SK-N-SH treated with all-trans-retinoic acid at 6 μM for 48 hours (cell line): Measurements from ENCODE around the gene TTC7B.
A peak's percentile ranks its signal among the peaks of the same experiment; 100 is the strongest.

Source experiments
- ATAC-seq: fragments of 200-7000 bp; cut with Tn5 transposase; 3 replicates; pipeline ENCODE4 v1.9.1; 2020; ENCODE audit warnings: mild to moderate bottlenecking, moderate library complexity
- ARNTL ChIP-seq: fragments of 450-650 bp; formaldehyde crosslinking; IDR thresholded peaks from 2 replicates; pipeline ENCODE4 v1.5.0; 2020; ENCODE audit warnings: low read depth, mild to moderate bottlenecking, moderate library complexity, borderline replicate concordance
- BACH2 ChIP-seq: fragments of 250-450 bp; sonication (Bioruptor Pico); IDR thresholded peaks from 2 replicates; pipeline ENCODE4 v1.9.0; 2021; ENCODE audit warnings: mild to moderate bottlenecking, borderline replicate concordance
- CSDC2 ChIP-seq: fragments of 250-450 bp; sonication (Bioruptor Pico); IDR thresholded peaks from 2 replicates; pipeline ENCODE4 v1.5.0; 2020; ENCODE audit warnings: mild to moderate bottlenecking, moderate library complexity
- ESRRG ChIP-seq: fragments of 250-450 bp; sonication (Bioruptor Pico); IDR thresholded peaks from 2 replicates; pipeline ENCODE4 v1.6.1; 2021; ENCODE audit warnings: mild to moderate bottlenecking
- GLIS3 ChIP-seq: fragments of 250-450 bp; sonication (Bioruptor Pico); IDR thresholded peaks from 2 replicates; pipeline ENCODE4 v1.5.0; 2020; ENCODE audit warnings: mild to moderate bottlenecking, moderate library complexity
- OSR1 ChIP-seq: fragments of 250-450 bp; sonication (Bioruptor Pico); IDR thresholded peaks from 2 replicates; pipeline ENCODE4 v1.8.0; 2022; ENCODE audit warnings: moderate library complexity, mild to moderate bottlenecking, inconsistent platforms
- PPARA ChIP-seq: fragments of 250-450 bp; sonication (Bioruptor Pico); IDR thresholded peaks from 2 replicates; pipeline ENCODE4 v1.5.0; 2020; ENCODE audit warnings: mild to moderate bottlenecking, borderline replicate concordance
- RARB ChIP-seq: fragments of 250-450 bp; sonication (Bioruptor Pico); IDR thresholded peaks from 2 replicates; pipeline ENCODE4 v1.8.0; 2021; ENCODE audit warnings: mild to moderate bottlenecking, moderate library complexity
- SNAI2 ChIP-seq: fragments of 250-450 bp; sonication (Bioruptor Pico); IDR thresholded peaks from 2 replicates; pipeline ENCODE4 v1.5.0; 2020; ENCODE audit warnings: mild to moderate bottlenecking, moderate library complexity
- TCF4 ChIP-seq: fragments of 250-450 bp; sonication (Bioruptor Pico); IDR thresholded peaks from 2 replicates; pipeline ENCODE4 v1.8.0; 2021; ENCODE audit warnings: mild to moderate bottlenecking, moderate library complexity, borderline replicate concordance
- TOX ChIP-seq: fragments of 250-450 bp; sonication (Bioruptor Pico); IDR thresholded peaks from 2 replicates; pipeline ENCODE4 v1.8.0; 2021; ENCODE audit warnings: mild to moderate bottlenecking, moderate library complexity, borderline replicate concordance
- ZC3H10 ChIP-seq: fragments of 250-450 bp; sonication (Bioruptor Pico); IDR thresholded peaks from 2 replicates; pipeline ENCODE4 v1.5.1; 2021; ENCODE audit warnings: mild to moderate bottlenecking, moderate library complexity
- ZFP3 ChIP-seq: fragments of 250-450 bp; sonication (Bioruptor Pico); IDR thresholded peaks from 2 replicates; pipeline ENCODE4 v1.5.0; 2020; ENCODE audit warnings: mild to moderate bottlenecking, moderate library complexity
- ZFP30 ChIP-seq: fragments of 450-650 bp; formaldehyde crosslinking; IDR thresholded peaks from 2 replicates; pipeline ENCODE4 v1.5.0; 2022; ENCODE audit warnings: mild to moderate bottlenecking, moderate library complexity
- ZNF565 ChIP-seq: fragments of 450-650 bp; formaldehyde crosslinking; conservative IDR thresholded peaks from 2 replicates; pipeline ENCODE4 v1.5.0; 2020; ENCODE audit warnings: low read depth, mild to moderate bottlenecking, moderate library complexity
- ZNF70 ChIP-seq: fragments of 450-650 bp; formaldehyde crosslinking; IDR thresholded peaks from 2 replicates; pipeline ENCODE4 v1.5.0; 2020; ENCODE audit warnings: mild to moderate bottlenecking, moderate library complexity
- ZNF8 ChIP-seq: fragments of 450-650 bp; formaldehyde crosslinking; IDR thresholded peaks from 2 replicates; pipeline ENCODE4 v1.5.0; 2020; ENCODE audit warnings: mild to moderate bottlenecking, moderate library complexity
- TF ChIP-seq, protein P1 (sequence below): fragments of 250-450 bp; sonication (Bioruptor Pico); IDR thresholded peaks from 2 replicates; pipeline ENCODE4 v1.8.0; 2021; ENCODE audit warnings: low read depth, mild to moderate bottlenecking, moderate library complexity, borderline replicate concordance
- TF ChIP-seq, protein P2 (sequence below): fragments of 250-450 bp; sonication (Bioruptor Pico); IDR thresholded peaks from 2 replicates; pipeline ENCODE4 v1.8.0; 2020; ENCODE audit warnings: mild to moderate bottlenecking, moderate library complexity, borderline replicate concordance
- TF ChIP-seq, protein P3 (sequence below): fragments of 250-450 bp; sonication (Bioruptor Pico); IDR thresholded peaks from 2 replicates; pipeline ENCODE4 v1.5.1; 2021; ENCODE audit warnings: mild to moderate bottlenecking, moderate library complexity
- TF ChIP-seq, protein P4 (sequence below): fragments of 250-450 bp; sonication (Bioruptor Pico); IDR thresholded peaks from 2 replicates; pipeline ENCODE4 v1.5.0; 2020; ENCODE audit warnings: mild to moderate bottlenecking, moderate library complexity

TTC7B gene

DNA sequence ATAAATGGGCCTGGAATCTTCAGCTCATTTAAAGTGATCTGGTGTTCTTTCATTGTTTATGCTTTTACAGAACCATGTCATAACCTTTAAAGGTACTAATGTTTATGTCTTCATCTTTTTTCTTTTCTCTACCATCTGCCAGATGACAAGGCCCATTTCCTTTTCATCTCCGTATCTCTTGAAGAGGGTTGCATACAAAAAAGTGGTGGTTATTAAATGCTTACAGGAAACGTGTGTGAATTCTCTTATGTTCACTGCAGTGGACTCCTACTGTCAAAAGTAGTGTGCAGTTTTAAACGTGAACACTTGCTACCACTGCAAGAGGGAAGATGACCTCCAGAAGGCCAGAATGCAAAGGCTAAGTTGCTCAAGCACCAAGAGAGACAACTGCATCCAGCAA is 91.4 kb downstream of the TTC7B start (continued):
- no peak for TF ChIP-seq ZFP3 (CRISPR knock-in tag)
- TF ChIP-seq GLIS3 (CRISPR knock-in tag): no peak

DNA sequence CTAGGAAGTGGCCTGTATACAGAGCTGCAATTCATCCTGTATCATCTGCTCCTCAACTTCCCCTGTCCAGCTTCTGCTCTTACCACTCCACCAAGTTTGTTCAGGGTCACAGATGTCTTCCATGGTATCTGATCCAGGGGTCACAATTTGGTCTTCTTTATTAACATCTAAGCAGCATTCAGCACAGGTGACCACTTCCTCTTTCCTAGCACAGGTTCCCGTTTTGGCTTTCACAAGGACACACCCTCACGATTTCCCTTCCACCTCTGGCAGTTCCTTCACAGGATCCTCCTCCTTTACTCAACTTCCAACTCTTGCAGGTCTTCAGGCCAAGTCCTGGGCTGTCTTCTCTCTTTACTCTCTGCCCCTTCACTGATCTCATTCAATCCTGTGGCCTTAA is 93.6 kb downstream of the TTC7B start:
- ATAC-seq: no peak
- TF ChIP-seq TCF4 (CRISPR knock-in tag) (no peak), ARNTL (CRISPR knock-in tag) (no peak), ZNF70 (CRISPR knock-in tag) (no peak), TOX (CRISPR knock-in tag) (no peak)
- TF ChIP-seq, all 23 proteins: peak for 0

DNA sequence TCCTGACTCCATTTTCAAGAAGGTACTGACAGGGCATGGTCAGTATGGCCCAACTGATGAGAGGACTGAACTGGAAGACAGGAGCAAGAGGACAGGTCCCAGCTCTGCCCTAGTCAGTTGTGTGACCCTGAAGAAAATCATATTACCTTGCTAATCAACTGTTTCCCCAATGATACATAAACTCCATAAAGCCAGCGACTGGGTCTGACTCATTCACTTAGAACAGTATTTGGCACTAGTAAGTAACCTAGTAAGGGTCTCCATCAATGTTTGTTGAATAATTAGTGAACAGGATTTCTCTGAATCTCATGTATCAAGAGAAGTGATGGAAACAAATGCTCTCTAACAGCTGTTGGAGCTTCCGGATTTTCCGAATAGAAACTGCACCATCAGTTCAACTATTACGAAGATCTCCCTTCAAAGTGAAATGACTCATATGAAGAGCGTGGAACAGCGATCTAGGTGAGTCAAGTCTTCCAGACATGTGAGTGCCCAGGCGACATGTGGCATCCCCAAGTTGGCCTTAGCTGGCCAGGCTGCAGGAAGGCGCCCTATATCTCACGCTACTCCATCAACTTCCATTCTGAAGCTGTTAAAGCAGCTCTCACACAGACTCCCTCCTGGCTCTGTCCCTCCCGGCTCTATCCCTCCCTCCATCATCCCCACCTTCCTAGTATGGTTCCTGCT is 94.5 kb downstream of the TTC7B start:
- TF ChIP-seq GLIS3 (CRISPR knock-in tag): no peak
- TF ChIP-seq, protein P1, sequence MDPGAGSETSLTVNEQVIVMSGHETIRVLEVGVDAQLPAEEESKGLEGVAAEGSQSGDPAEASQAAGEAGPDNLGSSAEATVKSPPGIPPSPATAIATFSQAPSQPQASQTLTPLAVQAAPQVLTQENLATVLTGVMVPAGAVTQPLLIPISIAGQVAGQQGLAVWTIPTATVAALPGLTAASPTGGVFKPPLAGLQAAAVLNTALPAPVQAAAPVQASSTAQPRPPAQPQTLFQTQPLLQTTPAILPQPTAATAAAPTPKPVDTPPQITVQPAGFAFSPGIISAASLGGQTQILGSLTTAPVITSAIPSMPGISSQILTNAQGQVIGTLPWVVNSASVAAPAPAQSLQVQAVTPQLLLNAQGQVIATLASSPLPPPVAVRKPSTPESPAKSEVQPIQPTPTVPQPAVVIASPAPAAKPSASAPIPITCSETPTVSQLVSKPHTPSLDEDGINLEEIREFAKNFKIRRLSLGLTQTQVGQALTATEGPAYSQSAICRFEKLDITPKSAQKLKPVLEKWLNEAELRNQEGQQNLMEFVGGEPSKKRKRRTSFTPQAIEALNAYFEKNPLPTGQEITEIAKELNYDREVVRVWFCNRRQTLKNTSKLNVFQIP (CRISPR knock-in tag): no peak
- TF ChIP-seq ZNF565 (CRISPR knock-in tag): no peak
- no peak for TF ChIP-seq ZNF70 (CRISPR knock-in tag)
- TF ChIP-seq ZFP30 (CRISPR knock-in tag): no peak
- no peak for TF ChIP-seq OSR1 (CRISPR knock-in tag)
- TF ChIP-seq ZNF8 (CRISPR knock-in tag): no peak
- no peak for TF ChIP-seq RARB
- TF ChIP-seq, protein P2, sequence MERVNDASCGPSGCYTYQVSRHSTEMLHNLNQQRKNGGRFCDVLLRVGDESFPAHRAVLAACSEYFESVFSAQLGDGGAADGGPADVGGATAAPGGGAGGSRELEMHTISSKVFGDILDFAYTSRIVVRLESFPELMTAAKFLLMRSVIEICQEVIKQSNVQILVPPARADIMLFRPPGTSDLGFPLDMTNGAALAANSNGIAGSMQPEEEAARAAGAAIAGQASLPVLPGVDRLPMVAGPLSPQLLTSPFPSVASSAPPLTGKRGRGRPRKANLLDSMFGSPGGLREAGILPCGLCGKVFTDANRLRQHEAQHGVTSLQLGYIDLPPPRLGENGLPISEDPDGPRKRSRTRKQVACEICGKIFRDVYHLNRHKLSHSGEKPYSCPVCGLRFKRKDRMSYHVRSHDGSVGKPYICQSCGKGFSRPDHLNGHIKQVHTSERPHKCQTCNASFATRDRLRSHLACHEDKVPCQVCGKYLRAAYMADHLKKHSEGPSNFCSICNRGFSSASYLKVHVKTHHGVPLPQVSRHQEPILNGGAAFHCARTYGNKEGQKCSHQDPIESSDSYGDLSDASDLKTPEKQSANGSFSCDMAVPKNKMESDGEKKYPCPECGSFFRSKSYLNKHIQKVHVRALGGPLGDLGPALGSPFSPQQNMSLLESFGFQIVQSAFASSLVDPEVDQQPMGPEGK (CRISPR knock-in tag): no peak
- ATAC-seq: peak; percentile 59

DNA sequence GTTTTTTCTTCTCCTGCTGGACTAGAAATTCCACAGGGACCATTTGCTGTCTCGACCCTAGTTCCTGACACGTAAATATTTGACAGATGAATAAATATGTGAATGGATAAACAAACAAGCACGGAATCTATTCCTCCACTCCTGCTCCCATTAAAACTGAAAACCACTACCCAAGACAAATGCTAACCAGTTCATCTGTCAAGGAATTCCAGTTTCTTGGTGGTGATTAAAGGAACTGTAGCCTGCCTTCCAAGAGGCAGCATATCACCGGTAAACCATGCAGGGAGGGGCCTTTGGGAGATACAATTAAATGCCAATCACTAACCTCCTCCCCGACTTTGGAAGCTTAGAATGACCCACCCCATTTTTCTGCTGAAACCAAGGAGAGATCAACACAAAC is 95.4 kb downstream of the TTC7B start:
- TF ChIP-seq TCF4 (CRISPR knock-in tag) (no peak), SNAI2 (CRISPR knock-in tag) (no peak)
- TF ChIP-seq, protein P3, sequence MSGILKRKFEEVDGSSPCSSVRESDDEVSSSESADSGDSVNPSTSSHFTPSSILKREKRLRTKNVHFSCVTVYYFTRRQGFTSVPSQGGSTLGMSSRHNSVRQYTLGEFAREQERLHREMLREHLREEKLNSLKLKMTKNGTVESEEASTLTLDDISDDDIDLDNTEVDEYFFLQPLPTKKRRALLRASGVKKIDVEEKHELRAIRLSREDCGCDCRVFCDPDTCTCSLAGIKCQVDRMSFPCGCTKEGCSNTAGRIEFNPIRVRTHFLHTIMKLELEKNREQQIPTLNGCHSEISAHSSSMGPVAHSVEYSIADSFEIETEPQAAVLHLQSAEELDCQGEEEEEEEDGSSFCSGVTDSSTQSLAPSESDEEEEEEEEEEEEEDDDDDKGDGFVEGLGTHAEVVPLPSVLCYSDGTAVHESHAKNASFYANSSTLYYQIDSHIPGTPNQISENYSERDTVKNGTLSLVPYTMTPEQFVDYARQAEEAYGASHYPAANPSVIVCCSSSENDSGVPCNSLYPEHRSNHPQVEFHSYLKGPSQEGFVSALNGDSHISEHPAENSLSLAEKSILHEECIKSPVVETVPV (CRISPR knock-in tag): no peak
- TF ChIP-seq, all 23 proteins: peak for 0
- no peak for ATAC-seq

DNA sequence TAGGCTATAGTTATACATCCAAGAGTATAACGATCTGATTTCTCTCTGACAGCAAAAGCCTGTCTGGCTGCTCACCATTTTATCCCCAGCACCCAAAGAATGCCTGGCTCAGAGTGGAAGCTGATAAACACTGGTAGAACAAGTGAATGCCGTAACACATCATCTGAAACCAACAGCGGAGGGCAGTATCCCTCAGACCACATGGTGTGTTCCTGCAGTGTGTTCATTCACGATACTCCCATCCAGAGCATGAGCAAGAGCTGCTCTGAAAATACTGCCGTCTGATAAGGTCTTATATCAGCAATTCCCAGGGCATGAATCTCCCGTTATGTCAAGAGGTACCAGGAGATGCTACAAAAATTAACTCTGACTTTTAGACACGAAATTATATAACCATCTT is 95.9 kb downstream of the TTC7B start:
- ATAC-seq: no peak
- TF ChIP-seq ZC3H10 (no peak), PPARA (no peak), TOX (CRISPR knock-in tag) (no peak), ZNF8 (CRISPR knock-in tag) (no peak), CSDC2 (CRISPR knock-in tag) (no peak)

DNA sequence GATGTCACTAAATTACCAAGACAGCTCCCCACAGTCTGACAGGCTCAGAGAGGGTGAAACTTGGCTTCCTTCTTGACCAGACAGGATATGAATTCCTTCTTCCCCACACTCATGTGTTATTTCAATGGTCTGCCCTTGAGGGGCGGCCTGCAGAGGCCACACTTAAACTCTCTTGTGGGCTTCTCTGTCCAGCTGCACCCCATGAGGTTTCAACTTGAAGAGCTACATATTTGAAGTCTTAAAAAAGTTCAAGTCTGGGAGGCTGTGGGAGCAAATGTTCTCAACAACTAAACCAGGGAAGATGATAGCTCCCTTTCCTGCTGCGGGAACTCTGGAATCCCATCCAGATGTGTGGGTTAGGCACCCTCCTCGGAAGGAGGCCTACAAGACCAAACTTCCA is 98.3 kb downstream of the TTC7B start:
- ATAC-seq: peak; percentile 34; the same call in 1 of the 3 replicates
- TF ChIP-seq PPARA: no peak
- TF ChIP-seq, protein P4, sequence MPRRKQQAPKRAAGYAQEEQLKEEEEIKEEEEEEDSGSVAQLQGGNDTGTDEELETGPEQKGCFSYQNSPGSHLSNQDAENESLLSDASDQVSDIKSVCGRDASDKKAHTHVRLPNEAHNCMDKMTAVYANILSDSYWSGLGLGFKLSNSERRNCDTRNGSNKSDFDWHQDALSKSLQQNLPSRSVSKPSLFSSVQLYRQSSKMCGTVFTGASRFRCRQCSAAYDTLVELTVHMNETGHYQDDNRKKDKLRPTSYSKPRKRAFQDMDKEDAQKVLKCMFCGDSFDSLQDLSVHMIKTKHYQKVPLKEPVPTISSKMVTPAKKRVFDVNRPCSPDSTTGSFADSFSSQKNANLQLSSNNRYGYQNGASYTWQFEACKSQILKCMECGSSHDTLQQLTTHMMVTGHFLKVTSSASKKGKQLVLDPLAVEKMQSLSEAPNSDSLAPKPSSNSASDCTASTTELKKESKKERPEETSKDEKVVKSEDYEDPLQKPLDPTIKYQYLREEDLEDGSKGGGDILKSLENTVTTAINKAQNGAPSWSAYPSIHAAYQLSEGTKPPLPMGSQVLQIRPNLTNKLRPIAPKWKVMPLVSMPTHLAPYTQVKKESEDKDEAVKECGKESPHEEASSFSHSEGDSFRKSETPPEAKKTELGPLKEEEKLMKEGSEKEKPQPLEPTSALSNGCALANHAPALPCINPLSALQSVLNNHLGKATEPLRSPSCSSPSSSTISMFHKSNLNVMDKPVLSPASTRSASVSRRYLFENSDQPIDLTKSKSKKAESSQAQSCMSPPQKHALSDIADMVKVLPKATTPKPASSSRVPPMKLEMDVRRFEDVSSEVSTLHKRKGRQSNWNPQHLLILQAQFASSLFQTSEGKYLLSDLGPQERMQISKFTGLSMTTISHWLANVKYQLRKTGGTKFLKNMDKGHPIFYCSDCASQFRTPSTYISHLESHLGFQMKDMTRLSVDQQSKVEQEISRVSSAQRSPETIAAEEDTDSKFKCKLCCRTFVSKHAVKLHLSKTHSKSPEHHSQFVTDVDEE (CRISPR knock-in tag): no peak
- TF ChIP-seq ZNF70 (CRISPR knock-in tag): no peak
- TF ChIP-seq ARNTL (CRISPR knock-in tag): no peak
- no peak for TF ChIP-seq GLIS3 (CRISPR knock-in tag)
- TF ChIP-seq TOX (CRISPR knock-in tag): no peak
- TF ChIP-seq SNAI2 (CRISPR knock-in tag): no peak
- no peak for TF ChIP-seq ESRRG
- TF ChIP-seq, protein P3 (CRISPR knock-in tag): no peak
- no peak for TF ChIP-seq RARB
- TF ChIP-seq BACH2 (CRISPR knock-in tag): no peak
- TF ChIP-seq, protein P1 (CRISPR knock-in tag): no peak
